ENCODE measurements around the gene C1orf21. TPM values are rescaled to one million over a fixed set of nuclear protein-coding genes. Genes with fewer than 3 reads are reported as not detected.

The C1orf21 gene
- total and polyA plus RNA-seq, 2 donors (not counting 3 experiments of a cell fraction or from before 2014, with no cell fraction given): 0.79 to 8.5 TPM

DNA sequence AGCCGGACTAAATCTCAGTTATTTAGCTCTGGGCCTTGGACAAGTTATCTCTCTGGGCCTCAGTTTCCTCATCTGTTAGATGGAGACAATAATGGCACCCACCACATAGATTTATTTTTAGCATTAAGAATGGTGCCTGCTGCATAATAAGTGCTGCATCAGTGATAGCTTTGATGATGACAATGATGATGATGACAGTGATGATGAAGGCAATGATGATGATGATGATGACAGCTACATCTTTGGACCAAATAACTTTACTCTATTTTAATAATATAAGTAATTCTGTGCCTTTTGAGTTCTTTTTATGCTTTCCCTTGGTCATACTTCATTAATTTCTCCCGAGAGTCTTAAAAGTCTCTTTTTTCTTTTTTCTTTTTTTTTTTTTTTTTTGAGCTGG, 143.4 kb downstream of the C1orf21 start:
- Histone ChIP-seq H3K9me3 (replicated peaks; ENCODE audit: control insufficient read depth, insufficient read depth, low read length) (no peaks in the 10 kb centered on the region), H3K4me2 (ENCODE audit: insufficient read depth, low read length) (no peak overlapping the region), H3K27me3 (ENCODE audit: control insufficient read depth in 2 of 2, insufficient read depth in 2 of 2, low read length in 2 of 2) (no peaks in the 10 kb centered on the region), H2AFZ (ENCODE audit: low read depth, low read length) (no peak overlapping the region), H3K4me3 (replicated peaks in 1 of 3; ENCODE audit: insufficient read depth in 1 of 3, low read depth in 1 of 3, low read length in 3 of 3) (no peak overlapping the region), H3K9ac (replicated peaks; ENCODE audit: extremely low read depth, insufficient read depth, low read length) (no peak overlapping the region), H3K79me2 (ENCODE audit: control insufficient read depth, insufficient read depth, low read length) (no peaks in the 10 kb centered on the region), H3K4me1 (ENCODE audit: control insufficient read depth, extremely low read depth, insufficient read depth, low read length) (peaks cover 4% of the 10 kb centered on the region), H3K27ac (ENCODE audit: insufficient read depth, low read depth, low read length) (no peak overlapping the region), H3K9me1 (replicated peaks; ENCODE audit: control insufficient read depth, extremely low read depth, insufficient read depth, low read length) (no peaks in the 10 kb centered on the region), H4K20me1 (replicated peaks; ENCODE audit: control insufficient read depth, extremely low read depth, insufficient read depth, low read length) (no peaks in the 10 kb centered on the region), H3K36me3 (ENCODE audit: control insufficient read depth in 2 of 2, extremely low read depth in 1 of 2, insufficient read depth in 2 of 2, low read length in 2 of 2) (no peaks in the 10 kb centered on the region)
- no peak for FAIRE-seq
- dilution Hi-C loops (cut with MboI; ENCODE audit: extremely low pct_ligation_motif_present, low sequenced_read_pairs): no loop called here
- BruUV-seq (replicated peaks): no TSS peak
- intact Hi-C loops (cut with micrococcal nuclease): no loop called here
- DNase-seq (ENCODE audit: low read depth, low spot score): no peak
- POLR2A ChIA-PET: no interaction called here
- CTCF ChIA-PET: interaction anchor here (0.6 to 1.2 kb wide), 5 partner anchors 13 to 1721 kb away, joined by 3 to 4 read pairs (median 4); no protein-coding TSS in a partner anchor
- TF ChIP-seq GATA2 (IDR thresholded peaks at IDR 0.05; ENCODE audit: insufficient read depth, insufficient read length, low read depth, low read length) (no peak), POLR2AphosphoS5 (IDR thresholded peaks at IDR 0.05; ENCODE audit: insufficient read depth, low read depth, low read length) (no peak), JUN (IDR thresholded peaks at IDR 0.05; ENCODE audit: borderline replicate concordance, insufficient read depth, insufficient read length, low read depth) (no peak), FOS (IDR thresholded peaks at IDR 0.05; ENCODE audit: borderline replicate concordance, insufficient read depth, low read length) (no peak), EZH2 (IDR thresholded peaks at IDR 0.05; ENCODE audit: borderline replicate concordance, low read depth, low read length, severe bottlenecking) (no peak), POLR2A (IDR thresholded peaks at IDR 0.05; ENCODE audit: low read depth, low read length) (no peak), MYC (IDR thresholded peaks at IDR 0.05; ENCODE audit: low read depth, low read length) (no peak)
- TF ChIP-seq, protein P1, sequence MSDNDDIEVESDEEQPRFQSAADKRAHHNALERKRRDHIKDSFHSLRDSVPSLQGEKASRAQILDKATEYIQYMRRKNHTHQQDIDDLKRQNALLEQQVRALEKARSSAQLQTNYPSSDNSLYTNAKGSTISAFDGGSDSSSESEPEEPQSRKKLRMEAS (IDR thresholded peaks at IDR 0.05; ENCODE audit: insufficient read depth, insufficient read length): no peak
- TF ChIP-seq, protein P2, sequence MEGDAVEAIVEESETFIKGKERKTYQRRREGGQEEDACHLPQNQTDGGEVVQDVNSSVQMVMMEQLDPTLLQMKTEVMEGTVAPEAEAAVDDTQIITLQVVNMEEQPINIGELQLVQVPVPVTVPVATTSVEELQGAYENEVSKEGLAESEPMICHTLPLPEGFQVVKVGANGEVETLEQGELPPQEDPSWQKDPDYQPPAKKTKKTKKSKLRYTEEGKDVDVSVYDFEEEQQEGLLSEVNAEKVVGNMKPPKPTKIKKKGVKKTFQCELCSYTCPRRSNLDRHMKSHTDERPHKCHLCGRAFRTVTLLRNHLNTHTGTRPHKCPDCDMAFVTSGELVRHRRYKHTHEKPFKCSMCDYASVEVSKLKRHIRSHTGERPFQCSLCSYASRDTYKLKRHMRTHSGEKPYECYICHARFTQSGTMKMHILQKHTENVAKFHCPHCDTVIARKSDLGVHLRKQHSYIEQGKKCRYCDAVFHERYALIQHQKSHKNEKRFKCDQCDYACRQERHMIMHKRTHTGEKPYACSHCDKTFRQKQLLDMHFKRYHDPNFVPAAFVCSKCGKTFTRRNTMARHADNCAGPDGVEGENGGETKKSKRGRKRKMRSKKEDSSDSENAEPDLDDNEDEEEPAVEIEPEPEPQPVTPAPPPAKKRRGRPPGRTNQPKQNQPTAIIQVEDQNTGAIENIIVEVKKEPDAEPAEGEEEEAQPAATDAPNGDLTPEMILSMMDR (IDR thresholded peaks at IDR 0.05; ENCODE audit: extremely low read depth in 1 of 2, insufficient read depth in 1 of 2, low read depth in 1 of 2, low read length in 2 of 2): no peak
